ENCODE results near the gene EGFL6.

EGFL6 gene

GRCh38 chrX:13536551-13536950 is 32.9 kb upstream of the EGFL6 start:
- no peak for TF ChIP-seq ZFX (IDR thresholded peaks at IDR 0.05; ENCODE audit: borderline replicate concordance)
- TF ChIP-seq CTCF (IDR thresholded peaks at IDR 0.05), result no peak
- H3K27ac ChIP-seq, result no peak overlapping the region

- no peak overlapping the region for H3K27ac ChIP-seq
- TF ChIP-seq CTCF (IDR thresholded peaks at IDR 0.05), result no peak
- TF ChIP-seq ZFX (IDR thresholded peaks at IDR 0.05; ENCODE audit: borderline replicate concordance), result no peak
Measured at GRCh38 chrX:13538414-13538813, 31.0 kb upstream of the EGFL6 start.

- no peak overlapping the region for H3K27ac ChIP-seq
- TF ChIP-seq ZFX (IDR thresholded peaks at IDR 0.05; ENCODE audit: borderline replicate concordance) (no peak), CTCF (IDR thresholded peaks at IDR 0.05) (no peak)
Measured at GRCh38 chrX:13540602-13541001, 28.8 kb upstream of the EGFL6 start.

- H3K27ac ChIP-seq, result no peak overlapping the region
- no peak for TF ChIP-seq CTCF (IDR thresholded peaks at IDR 0.05)
- no peak for TF ChIP-seq ZFX (IDR thresholded peaks at IDR 0.05; ENCODE audit: borderline replicate concordance)
Measured at GRCh38 chrX:13545726-13546125, 23.7 kb upstream of the EGFL6 start.

- H3K27ac ChIP-seq, result no peak overlapping the region
- no peak for TF ChIP-seq ZFX (IDR thresholded peaks at IDR 0.05; ENCODE audit: borderline replicate concordance)
- no peak for TF ChIP-seq CTCF (IDR thresholded peaks at IDR 0.05)
Measured at GRCh38 chrX:13547671-13548070, 21.7 kb upstream of the EGFL6 start.

- no peak for TF ChIP-seq ZFX (IDR thresholded peaks at IDR 0.05; ENCODE audit: borderline replicate concordance)
- TF ChIP-seq CTCF (IDR thresholded peaks at IDR 0.05), result no peak
- H3K27ac ChIP-seq, result no peak overlapping the region
Measured at GRCh38 chrX:13550346-13550745, 19.1 kb upstream of the EGFL6 start.

GRCh38 chrX:13551610-13552009 is 17.8 kb upstream of the EGFL6 start:
- no peak for TF ChIP-seq ZFX (IDR thresholded peaks at IDR 0.05; ENCODE audit: borderline replicate concordance)
- no peak for TF ChIP-seq CTCF (IDR thresholded peaks at IDR 0.05)
- H3K27ac ChIP-seq, result no peak overlapping the region
